IMR-90 (cell line): ENCODE measurements around the gene CRISPLD2. TPM values are rescaled to one million over a fixed set of nuclear protein-coding genes. Genes with fewer than 3 reads are reported as not detected.
A peak's percentile ranks its signal among the peaks of the same experiment; 100 is the strongest.

Experiments used
- ATAC-seq: fragments of 200-7000 bp; cut with Tn5 transposase; 2 replicates; pipeline ENCODE4 v1.9.1; 2020; ENCODE audit warnings: low read depth, mild to moderate bottlenecking, moderate library complexity
- BruUV-seq: library from RNA; stranded (reverse); fragments of 400-500 nt; replicated peaks from 2 replicates; lab custom pipeline; 2021; lab: Mats Ljungman, UMichigan
- CTCF ChIA-PET: fragments of 300-600 bp; formaldehyde crosslinking; extraction: SDS; loops from one replicate; lab custom pipeline; 2021; ENCODE audit warnings: antibody characterized with exemption; lab: Yijun Ruan, JAX
- POLR2A ChIA-PET: fragments of 300-600 bp; sonication (Branson Sonifier 250); formaldehyde crosslinking; loops from one replicate; lab custom pipeline; 2022; ENCODE audit warnings: antibody characterized with exemption; ENCODE audit not compliant: unreplicated experiment; lab: Charles Lee
- DNase-seq: peaks from one replicate; pipeline ENCODE4 v3.0.0; 2013
- H2AFZ ChIP-seq: replicated peaks from 2 replicates; pipeline ENCODE3; 2013; ENCODE audit warnings: low read length, mild to moderate bottlenecking; ENCODE audit not compliant: poor library complexity
- H2AK5ac ChIP-seq: 2 replicates; pipeline ENCODE4 v1.6.1; 2013; ENCODE audit warnings: low read depth, low read length, inconsistent platforms
- H2AK9ac ChIP-seq: replicated peaks from 2 replicates; pipeline ENCODE3; 2013; ENCODE audit warnings: mild to moderate bottlenecking, low read depth, low read length, moderate library complexity; ENCODE audit not compliant: poor library complexity
- H2BK120ac ChIP-seq: 2 replicates; pipeline ENCODE4 v1.6.1; 2013; ENCODE audit warnings: low read depth, low read length, inconsistent platforms
- H2BK15ac ChIP-seq: 3 replicates; pipeline ENCODE4 v1.6.1; 2013; ENCODE audit warnings: low read depth, low read length, inconsistent platforms
- H2BK20ac ChIP-seq: 2 replicates; pipeline ENCODE4 v1.6.1; 2013; ENCODE audit warnings: low read depth, mild to moderate bottlenecking, inconsistent platforms, low read length, moderate library complexity
- H2BK5ac ChIP-seq: 2 replicates; pipeline ENCODE4 v1.6.1; 2013; ENCODE audit warnings: mild to moderate bottlenecking, low read depth, low read length, inconsistent platforms; ENCODE audit not compliant: poor library complexity, severe bottlenecking
- H3K14ac ChIP-seq: replicated peaks from 2 replicates; pipeline ENCODE4 v1.6.1; 2013; ENCODE audit warnings: low read depth, low read length, inconsistent platforms
- H3K18ac ChIP-seq: 2 replicates; pipeline ENCODE4 v1.6.1; 2013; ENCODE audit warnings: low read depth, low read length, control low read depth
- H3K23ac ChIP-seq: 2 replicates; pipeline ENCODE4 v1.6.1; 2013; ENCODE audit warnings: low read depth, low read length, inconsistent platforms
- H3K27ac ChIP-seq: 2 replicates; pipeline ENCODE4 v1.5.1; 2013; ENCODE audit warnings: mild to moderate bottlenecking, control low read depth, low read length; ENCODE audit not compliant: insufficient read depth
- H3K27me3 ChIP-seq: 2 replicates; pipeline ENCODE4 v1.6.1; 2013; ENCODE audit warnings: low read length; ENCODE audit not compliant: control insufficient read depth, insufficient read depth
- H3K36me3 ChIP-seq: 2 replicates; pipeline ENCODE4 v1.6.1; 2013; ENCODE audit warnings: low read length, mixed read lengths; ENCODE audit not compliant: control insufficient read depth, insufficient read depth
- H3K4ac ChIP-seq: 2 replicates; pipeline ENCODE4 v1.6.1; 2013; ENCODE audit warnings: low read depth, low read length, inconsistent platforms
- H3K4me1 ChIP-seq: 2 replicates; pipeline ENCODE4 v1.6.1; 2013; ENCODE audit warnings: low read length, mixed read lengths; ENCODE audit not compliant: control insufficient read depth, insufficient read depth
- H3K4me2 ChIP-seq: 2 replicates; pipeline ENCODE4 v1.6.1; 2013; ENCODE audit warnings: low read depth, mild to moderate bottlenecking, control low read depth, low read length, moderate library complexity
- H3K4me3 ChIP-seq: 2 replicates; pipeline ENCODE4 v1.5.1; 2013; ENCODE audit warnings: low read depth, mild to moderate bottlenecking, control low read depth, low read length, moderate library complexity; ENCODE audit not compliant: insufficient read depth
- H3K56ac ChIP-seq: 2 replicates; pipeline ENCODE4 v1.6.1; 2013; ENCODE audit warnings: low read length, inconsistent platforms; ENCODE audit not compliant: insufficient read depth; ENCODE audit errors: extremely low read depth
- H3K79me1 ChIP-seq, 2 experiments: 2 replicates each; pipeline ENCODE4 v1.6.1; 2013; ENCODE audit warnings: low read length in 2 of 2, inconsistent platforms in 1 of 2, low read depth in 1 of 2
- H3K9ac ChIP-seq: 2 replicates; pipeline ENCODE4 v1.6.1; 2013; ENCODE audit warnings: low read depth, low read length, control low read depth
- H3K9me1 ChIP-seq: 2 replicates; pipeline ENCODE4 v1.6.1; 2013; ENCODE audit warnings: low read length, inconsistent platforms; ENCODE audit not compliant: insufficient read depth
- H3K9me3 ChIP-seq: 2 replicates; pipeline ENCODE4 v1.6.1; 2013; ENCODE audit warnings: low read length; ENCODE audit not compliant: control insufficient read depth, insufficient read depth
- H4K20me1 ChIP-seq: 2 replicates; pipeline ENCODE4 v1.6.1; 2013; ENCODE audit warnings: low read length, inconsistent platforms; ENCODE audit not compliant: insufficient read depth
- H4K5ac ChIP-seq: 2 replicates; pipeline ENCODE4 v1.6.1; 2013; ENCODE audit warnings: mild to moderate bottlenecking, low read depth, low read length, control low read depth
- H4K8ac ChIP-seq, 2 experiments: 2 replicates each; pipeline ENCODE4 v1.6.1; 2013; ENCODE audit warnings: low read depth in 2 of 2, low read length in 2 of 2, control low read depth in 1 of 2, inconsistent platforms in 1 of 2
- H4K91ac ChIP-seq: 2 replicates; pipeline ENCODE4 v1.6.1; 2013; ENCODE audit warnings: low read depth, low read length, inconsistent platforms; ENCODE audit not compliant: insufficient read depth
- RFX5 ChIP-seq: IDR thresholded peaks from 2 replicates; pipeline ENCODE4 v1.8.0; 2012; ENCODE audit warnings: low read depth, mild to moderate bottlenecking, low read length, moderate library complexity
- WGBS, 2 experiments: methylation state at CpG; one replicate each; pipeline versions ENCODE4 v1.1.5 to v1.1.7; 2013; ENCODE audit warnings: missing lambda C conversion rate in 2 of 2; ENCODE audit not compliant: insufficient read length in 1 of 2; ENCODE audit errors: extremely low coverage in 2 of 2; 5-methylcytosine and 5-hydroxymethylcytosine counted together
- dilution Hi-C: fragments of 300-500 bp; cut with HindIII; formaldehyde crosslinking; loops from one replicate; pipeline ENCODE4 v1.14.3; 2018; ENCODE audit warnings: low sequenced_read_pairs; ENCODE audit not compliant: unreplicated experiment
- in situ Hi-C: fragments of 300-500 bp; cut with MboI; formaldehyde crosslinking; loops from 3 replicates; pipeline ENCODE4 v1.14.3; 2019; ENCODE audit warnings: low sequenced_read_pairs, inconsistent platforms, mixed read lengths
- intact Hi-C: fragments of 100-400 bp; cut with micrococcal nuclease; formaldehyde crosslinking; loops from 2 replicates; pipeline ENCODE4 v1.10.0; 2022
- polyA plus RNA-seq, 3 experiments: library from polyadenylated mRNA; depleted of rRNA; stranded (reverse); fragments of >200 nt; gene quantifications; 2 replicates each; pipeline ENCODE4 v1.2.3, GENCODE V29; 2012; ENCODE audit warnings: low replicate concordance in 1 of 3
- total RNA-seq: library from RNA; depleted of rRNA; stranded (reverse); fragments of >200 nt; gene quantifications from 2 replicates; pipeline ENCODE4 v1.2.3, GENCODE V29; 2012
- TF ChIP-seq, protein P1 (sequence below): conservative IDR thresholded peaks from 2 replicates; pipeline ENCODE4 v1.5.1; 2012; ENCODE audit warnings: mild to moderate bottlenecking, low read depth, low read length, improper control_type of control experiment

The CRISPLD2 gene
- total and polyA plus RNA-seq, 2 of the 4 experiments (the other 2 are of a cell fraction): 23.1 to 37.5 TPM

DNA sequence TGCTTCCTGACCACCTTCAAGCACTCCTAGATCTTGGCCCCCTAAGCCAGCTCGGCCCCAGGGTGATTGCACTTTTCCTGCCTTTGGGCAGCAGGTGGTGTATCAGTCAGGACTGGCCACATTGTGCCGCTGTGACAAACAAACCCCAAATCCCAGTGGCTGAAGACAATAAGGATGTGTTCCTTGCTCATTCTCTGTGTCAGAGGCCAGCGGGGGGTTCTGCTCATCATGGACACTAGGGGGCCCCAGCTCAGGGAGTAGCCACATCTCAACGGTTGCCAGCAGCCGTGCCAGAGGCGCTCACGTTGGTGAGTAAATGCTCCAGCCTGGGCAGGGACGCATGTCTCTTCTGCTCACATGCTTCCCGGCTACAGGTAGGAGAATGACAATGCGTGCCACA, 131.1 kb downstream of the CRISPLD2 start:
- H2BK120ac ChIP-seq: no peak overlapping the region
- DNase-seq (no peak), ATAC-seq (no peak)
- TF ChIP-seq RFX5: no peak
- TF ChIP-seq, protein P1, sequence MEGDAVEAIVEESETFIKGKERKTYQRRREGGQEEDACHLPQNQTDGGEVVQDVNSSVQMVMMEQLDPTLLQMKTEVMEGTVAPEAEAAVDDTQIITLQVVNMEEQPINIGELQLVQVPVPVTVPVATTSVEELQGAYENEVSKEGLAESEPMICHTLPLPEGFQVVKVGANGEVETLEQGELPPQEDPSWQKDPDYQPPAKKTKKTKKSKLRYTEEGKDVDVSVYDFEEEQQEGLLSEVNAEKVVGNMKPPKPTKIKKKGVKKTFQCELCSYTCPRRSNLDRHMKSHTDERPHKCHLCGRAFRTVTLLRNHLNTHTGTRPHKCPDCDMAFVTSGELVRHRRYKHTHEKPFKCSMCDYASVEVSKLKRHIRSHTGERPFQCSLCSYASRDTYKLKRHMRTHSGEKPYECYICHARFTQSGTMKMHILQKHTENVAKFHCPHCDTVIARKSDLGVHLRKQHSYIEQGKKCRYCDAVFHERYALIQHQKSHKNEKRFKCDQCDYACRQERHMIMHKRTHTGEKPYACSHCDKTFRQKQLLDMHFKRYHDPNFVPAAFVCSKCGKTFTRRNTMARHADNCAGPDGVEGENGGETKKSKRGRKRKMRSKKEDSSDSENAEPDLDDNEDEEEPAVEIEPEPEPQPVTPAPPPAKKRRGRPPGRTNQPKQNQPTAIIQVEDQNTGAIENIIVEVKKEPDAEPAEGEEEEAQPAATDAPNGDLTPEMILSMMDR: peak; percentile 15; the same call in 1 of the 2 replicates
- BruUV-seq: no TSS peak
- no peaks in the 10 kb centered on the region for H3K79me1 ChIP-seq
- no peak overlapping the region for H4K8ac ChIP-seq
- no peak overlapping the region for H3K4ac ChIP-seq
- H2AFZ ChIP-seq: peak overlapping the region; percentile 24
- no peak overlapping the region for H4K91ac ChIP-seq
- H3K23ac ChIP-seq: no peak overlapping the region
- H3K9me3 ChIP-seq: no peaks in the 10 kb centered on the region
- no peak overlapping the region for H2BK20ac ChIP-seq
- H3K18ac ChIP-seq: no peak overlapping the region
- H3K14ac ChIP-seq: no peak overlapping the region
- no peak overlapping the region for H3K4me3 ChIP-seq
- H3K4me1 ChIP-seq: peaks cover 7% of the 10 kb centered on the region; the same call in 1 of the 2 replicates
- dilution Hi-C loops: no loop called here
- no peak overlapping the region for H3K27ac ChIP-seq
- intact Hi-C loops: loop anchor here (5.0 kb wide), 2 partner anchors 114 to 329 kb away; no protein-coding TSS in a partner anchor
- H2BK15ac ChIP-seq: no peak overlapping the region
- H3K36me3 ChIP-seq: no peaks in the 10 kb centered on the region
- H3K9ac ChIP-seq: no peak overlapping the region
- no peaks in the 10 kb centered on the region; the same call in 1 of the 2 replicates for H4K20me1 ChIP-seq
- H4K5ac ChIP-seq: no peak overlapping the region
- no peak overlapping the region for H2BK5ac ChIP-seq
- peak overlapping the region; percentile 70 for H2AK5ac ChIP-seq
- H2AK9ac ChIP-seq: peak overlapping the region; percentile 23
- no peaks in the 10 kb centered on the region for H3K27me3 ChIP-seq
- peaks cover 3% of the 10 kb centered on the region; the same call in 1 of the 2 replicates for H3K9me1 ChIP-seq
- ChIA-PET POLR2A (no interaction called here), CTCF (no interaction called here)
- no peak overlapping the region for H3K4me2 ChIP-seq
- in situ Hi-C loops: loop anchor here (25.0 kb wide), 1 partner anchor 314 kb away; the partner anchor contains the start of gene KLHL36
- 91% methylated on average over 6 of the region's 10 CpGs; no CpG with 5 or more reads in 1 of the 2 experiments for WGBS, 2 experiments
- H3K56ac ChIP-seq: no peak overlapping the region
